KOPT-K1 (cell line): Measurements from ENCODE around the gene SP4.

Experiments
- H3K27ac ChIP-seq: fragments of 200-600 bp; sonication (generic); 2 replicates; pipeline ENCODE4 v1.5.1; 2016; ENCODE audit warnings: antibody characterized with exemption, mild to moderate bottlenecking, low read depth, low read length; ENCODE audit not compliant: poor library complexity, severe bottlenecking
- H3K36me3 ChIP-seq: fragments of 200-600 bp; sonication (generic); 2 replicates; pipeline ENCODE4 v1.5.1; 2017; ENCODE audit warnings: antibody characterized with exemption, mild to moderate bottlenecking, low read length, moderate library complexity; ENCODE audit not compliant: insufficient read depth
- H3K9me3 ChIP-seq: fragments of 200-600 bp; sonication (generic); 2 replicates; pipeline ENCODE4 v1.5.1; 2017; ENCODE audit warnings: antibody characterized with exemption, low read length, mild to moderate bottlenecking; ENCODE audit not compliant: insufficient read depth, poor library complexity, severe bottlenecking

Gene SP4

DNA sequence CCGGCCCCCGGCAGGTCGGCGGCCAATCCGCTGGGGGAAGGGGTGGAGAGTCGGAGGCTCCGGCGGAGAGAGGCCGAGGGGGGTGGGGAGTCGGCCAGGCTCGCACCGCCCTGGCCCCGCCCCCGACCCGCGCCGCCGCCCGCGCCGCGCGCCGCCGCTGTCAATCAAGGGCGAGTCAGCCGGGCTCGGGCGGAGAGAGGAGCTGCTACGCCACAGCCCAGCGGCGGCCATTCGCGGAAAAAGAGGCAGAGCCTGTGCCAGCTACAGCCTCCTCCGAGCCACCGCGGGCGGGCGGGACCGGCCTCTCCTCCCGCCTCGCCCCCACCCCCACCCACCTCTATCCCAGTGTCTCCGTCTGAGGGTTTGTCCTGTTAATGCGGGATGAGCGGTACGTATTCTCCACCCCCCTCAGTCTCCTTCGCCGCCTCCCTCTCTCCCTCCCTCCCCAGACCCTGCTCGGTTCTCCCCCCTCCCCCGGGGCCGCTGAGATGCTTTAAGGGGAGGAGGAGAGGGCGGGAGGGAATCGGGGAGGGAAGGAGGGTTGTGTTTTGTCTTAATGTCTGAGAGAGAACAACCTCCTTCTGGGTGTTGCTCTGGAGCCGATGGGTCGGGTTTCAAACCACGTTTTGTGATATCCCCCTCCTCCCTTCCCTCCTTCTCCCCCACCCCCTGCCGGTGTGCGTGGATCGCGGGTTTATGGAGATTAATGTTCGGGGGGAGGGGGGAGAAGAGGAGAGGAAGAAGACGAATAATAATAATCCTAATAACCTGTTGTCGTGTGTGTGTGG lies at the start of gene SP4:
Gene SP4, plus strand, starts transcription at position 213 of the 788 bp plus-strand sequence. Its CDS starts 169 bp downstream, at position 382.
- Histone ChIP-seq H3K27ac (peak within 1 kb of the TSS; percentile 96), H3K9me3 (no peaks in the 10 kb centered on the region), H3K36me3 (peaks cover 23% of the 10 kb centered on the region)

DNA sequence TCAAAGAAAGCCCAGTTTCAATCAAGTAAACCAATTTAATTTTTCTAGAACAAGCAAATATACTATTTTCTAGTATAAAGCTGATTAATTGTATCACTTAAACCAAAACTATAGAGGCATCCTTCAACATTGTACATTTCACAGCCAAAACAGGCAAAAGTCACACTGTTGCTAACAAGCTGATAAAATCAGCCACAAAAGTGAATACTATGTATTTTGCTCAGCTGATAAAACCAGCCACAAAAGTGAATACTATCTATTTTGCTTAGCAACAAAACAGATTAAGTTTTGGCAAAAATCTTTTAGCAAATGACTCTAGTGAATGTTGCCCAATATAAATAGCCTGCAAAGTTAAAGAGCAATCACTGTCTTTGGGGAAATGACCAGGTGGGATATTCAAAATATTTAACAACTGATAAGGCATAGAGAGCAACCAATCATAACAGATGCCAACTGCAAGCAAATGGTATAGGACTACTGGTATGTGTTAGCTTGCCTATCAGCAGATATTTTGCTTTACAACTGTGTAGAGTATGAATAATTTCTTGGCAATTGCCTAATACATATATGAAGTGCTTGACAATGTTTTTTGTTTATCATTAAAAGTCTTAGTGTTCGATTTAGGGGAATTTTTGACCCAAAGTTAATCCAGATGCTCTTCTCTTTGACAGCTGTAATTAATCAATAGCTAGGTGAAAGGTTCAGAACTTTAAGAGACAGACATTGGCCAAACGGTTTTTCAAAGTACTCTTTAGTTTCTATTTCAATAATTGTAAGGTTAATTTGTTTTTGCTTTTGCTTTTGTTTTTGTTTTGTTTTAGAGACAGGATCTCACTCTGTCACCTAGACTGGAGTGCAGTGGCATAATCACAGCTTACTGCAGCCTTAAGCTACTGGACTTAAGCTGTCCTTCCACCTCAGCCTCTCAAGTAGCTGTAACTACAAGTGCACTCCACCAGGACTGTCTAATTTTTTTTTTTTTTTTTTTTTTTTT lies 44.4 kb upstream of the SP4 start:
- Histone ChIP-seq H3K27ac (peak overlapping the region; percentile 23), H3K9me3 (no peaks in the 10 kb centered on the region)

DNA sequence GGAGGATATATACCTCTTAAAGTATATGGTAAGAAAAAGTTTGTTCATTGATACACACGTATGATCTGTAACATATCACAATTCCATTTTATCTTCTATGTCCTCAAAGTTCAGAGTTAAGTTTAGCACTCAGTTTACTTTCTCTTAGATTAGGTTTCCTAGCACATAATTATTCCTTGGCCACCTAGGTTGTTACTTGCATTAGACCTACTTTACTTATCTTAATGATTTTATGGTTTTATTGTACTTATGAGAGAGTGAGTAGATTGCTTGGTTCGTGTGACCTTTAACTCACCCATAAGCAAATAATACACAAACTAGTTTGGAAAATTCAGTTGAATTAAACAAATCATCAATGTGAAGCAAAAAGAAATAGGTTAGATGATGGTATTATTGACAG lies 33.9 kb upstream of the SP4 start:
- Histone ChIP-seq H3K36me3 (no peaks in the 10 kb centered on the region), H3K9me3 (no peaks in the 10 kb centered on the region), H3K27ac (no peak overlapping the region)

More for the DNA sequence above, 44.4 kb upstream of the SP4 start:
- no peaks in the 10 kb centered on the region for H3K36me3 ChIP-seq

DNA sequence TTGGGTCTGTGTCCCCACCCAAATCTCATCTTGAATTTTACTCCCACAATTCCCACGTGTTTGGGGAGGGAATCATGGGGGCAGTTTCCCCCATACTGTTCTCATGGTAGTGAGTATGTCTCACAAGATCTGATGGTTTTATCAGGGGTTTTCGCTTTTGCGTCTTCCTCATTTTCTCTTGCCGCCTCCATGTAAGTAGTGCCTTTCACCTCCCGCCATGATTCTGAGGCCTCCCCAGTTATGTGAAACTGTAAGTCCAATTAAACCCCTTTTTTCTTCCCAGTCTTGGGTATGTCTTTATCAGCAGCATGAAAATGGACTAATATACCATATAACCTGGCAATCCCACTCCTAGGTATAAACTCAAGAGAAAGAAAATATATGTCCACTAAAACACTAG lies 25.9 kb upstream of the SP4 start:
- H3K27ac ChIP-seq = no peak overlapping the region
- no peaks in the 10 kb centered on the region for H3K36me3 ChIP-seq
- H3K9me3 ChIP-seq = peaks cover 15% of the 10 kb centered on the region

DNA sequence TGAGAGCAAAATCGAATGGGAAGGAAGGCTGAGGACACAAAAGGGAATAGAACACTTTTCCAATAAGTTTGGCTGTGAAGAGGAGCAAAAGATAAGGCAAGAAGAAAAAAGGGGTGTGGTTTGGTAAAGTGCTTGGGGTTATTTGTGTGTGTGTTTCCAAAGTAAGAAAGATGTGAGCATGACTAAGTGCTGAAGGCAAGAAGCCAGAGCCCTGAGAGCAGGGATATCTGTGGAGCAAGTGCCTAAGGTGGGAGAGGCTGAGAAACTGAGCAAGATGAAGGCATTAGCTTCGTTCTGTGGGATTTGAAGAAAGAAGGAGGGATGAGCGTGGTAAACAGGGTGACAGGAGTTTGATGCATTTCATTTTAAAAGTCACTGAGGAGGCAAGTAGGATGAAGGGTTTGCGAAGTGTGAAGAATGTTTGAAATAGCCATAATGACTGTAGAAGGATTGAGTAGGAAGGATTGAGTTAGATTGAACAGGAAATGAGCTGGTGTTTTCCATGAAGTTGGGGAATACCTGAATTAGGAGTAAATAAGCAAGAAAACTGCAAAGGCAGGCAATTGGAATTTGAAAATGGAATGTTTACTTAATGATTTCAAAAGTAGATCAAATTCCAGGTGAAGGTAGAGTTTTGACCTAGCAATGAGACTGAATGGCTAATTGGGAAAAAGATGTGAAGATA lies 19.9 kb upstream of the SP4 start:
- no peaks in the 10 kb centered on the region for H3K9me3 ChIP-seq
- H3K27ac ChIP-seq = no peak overlapping the region
- H3K36me3 ChIP-seq = no peaks in the 10 kb centered on the region

DNA sequence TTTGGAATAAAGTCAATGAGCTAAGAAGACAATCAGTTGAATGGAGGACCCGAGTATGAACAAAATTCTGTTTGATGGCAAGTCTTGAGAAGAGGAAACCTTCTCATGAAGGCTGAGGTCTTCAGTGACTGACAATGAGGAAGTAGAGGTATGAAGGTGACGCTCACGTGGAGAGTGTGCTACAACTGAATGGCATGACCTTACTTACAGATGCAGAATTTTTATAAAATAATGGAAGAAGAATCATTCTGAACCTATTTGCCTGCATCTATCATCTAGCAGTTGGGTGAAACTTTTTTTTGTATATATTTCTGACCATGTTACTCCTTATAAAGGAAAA lies 19.4 kb upstream of the SP4 start:
- H3K9me3 ChIP-seq = no peaks in the 10 kb centered on the region
- no peak overlapping the region for H3K27ac ChIP-seq
- no peaks in the 10 kb centered on the region for H3K36me3 ChIP-seq

DNA sequence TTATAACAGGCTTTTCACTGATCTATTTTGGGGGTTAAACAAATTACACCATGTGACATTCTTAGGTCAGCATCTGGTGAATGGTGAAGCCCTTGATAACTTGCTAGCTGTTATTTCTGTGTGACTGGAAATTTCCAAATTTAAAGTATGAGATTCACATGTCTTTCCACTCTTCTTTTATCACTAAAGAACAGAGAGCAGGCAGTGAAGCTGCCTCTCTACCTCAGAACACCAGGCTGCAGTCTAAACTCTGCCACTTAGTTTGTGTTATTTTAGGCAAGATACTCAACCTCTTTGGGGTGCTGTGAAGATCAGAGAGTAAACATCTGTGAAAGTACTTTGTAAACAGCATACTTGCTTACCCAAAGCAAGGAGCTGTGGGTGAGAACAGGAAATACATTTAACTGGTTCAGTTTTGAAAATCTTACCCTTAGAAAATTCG lies 15.5 kb upstream of the SP4 start:
- Histone ChIP-seq H3K27ac (peak overlapping the region; percentile 63), H3K9me3 (no peaks in the 10 kb centered on the region), H3K36me3 (no peaks in the 10 kb centered on the region)

DNA sequence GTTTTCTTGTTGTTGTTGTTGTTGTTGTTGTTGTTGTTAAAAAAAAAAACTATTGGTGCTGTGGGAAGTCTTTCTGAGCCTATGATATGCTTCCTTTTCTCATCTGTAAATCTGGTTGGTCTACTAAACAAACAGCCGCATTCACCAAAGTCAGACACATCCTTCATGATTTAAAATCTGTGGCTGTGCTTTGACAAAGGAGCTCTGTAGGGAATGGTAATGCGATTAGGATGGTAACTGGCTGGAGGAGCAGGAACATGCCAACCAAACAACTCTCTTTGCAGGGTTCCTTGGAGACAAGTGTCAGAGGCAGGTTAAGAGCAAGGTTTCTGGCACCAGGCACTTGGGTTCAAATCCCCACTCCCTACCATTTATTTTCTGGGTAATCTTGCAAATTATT lies 14.9 kb upstream of the SP4 start:
- peak overlapping the region; percentile 63 for H3K27ac ChIP-seq
- no peaks in the 10 kb centered on the region for H3K9me3 ChIP-seq
- H3K36me3 ChIP-seq = no peaks in the 10 kb centered on the region

DNA sequence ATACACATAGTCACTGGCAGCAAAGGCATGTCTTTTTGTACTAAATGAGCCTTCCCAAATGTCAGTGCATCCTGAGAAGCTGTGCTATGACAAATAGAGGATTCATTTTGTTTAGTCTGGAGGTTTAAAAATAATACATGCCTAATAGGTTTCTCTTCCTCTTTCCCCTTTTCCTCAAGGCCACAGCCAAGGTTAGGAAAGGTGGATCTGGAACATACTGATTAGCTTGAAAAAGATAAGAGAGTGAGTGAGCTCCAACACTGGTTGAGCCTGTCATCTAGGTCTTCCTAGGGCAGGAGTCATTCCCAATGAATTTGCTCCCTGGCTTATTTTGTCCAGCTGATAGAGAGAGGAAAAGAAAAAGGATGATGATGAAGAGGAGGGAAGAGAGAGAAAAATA lies 14.4 kb upstream of the SP4 start:
- Histone ChIP-seq H3K36me3 (no peaks in the 10 kb centered on the region), H3K27ac (peak overlapping the region; percentile 63), H3K9me3 (no peaks in the 10 kb centered on the region)

DNA sequence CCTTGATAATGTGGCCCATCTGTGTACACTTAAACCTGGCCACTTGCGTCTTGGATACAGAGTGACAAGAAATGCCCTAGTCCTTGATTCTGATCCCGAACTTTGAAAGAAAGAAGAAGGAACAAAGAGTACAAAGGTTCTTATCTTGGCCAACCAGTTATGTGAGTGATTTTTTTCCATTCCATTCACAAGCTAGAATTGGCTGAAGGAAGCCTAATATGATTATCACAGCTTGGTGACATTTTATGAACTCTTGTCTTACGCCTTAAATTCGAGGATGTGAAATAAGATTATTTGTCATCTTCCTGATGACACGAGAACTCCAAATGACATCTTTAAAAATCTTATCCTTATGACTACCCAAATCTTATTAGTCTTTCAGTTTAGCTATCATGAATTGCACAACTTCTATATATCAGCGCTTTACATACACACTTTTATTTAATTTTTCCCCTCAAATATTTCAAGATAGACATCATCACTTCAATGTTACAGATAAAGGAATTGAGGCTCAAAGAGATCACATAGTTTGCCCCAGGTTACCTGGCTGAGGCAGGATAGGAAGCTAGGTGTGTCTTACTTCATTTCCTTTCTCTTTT lies 13.0 kb upstream of the SP4 start:
- Histone ChIP-seq H3K9me3 (no peaks in the 10 kb centered on the region), H3K36me3 (no peaks in the 10 kb centered on the region), H3K27ac (no peak overlapping the region)

DNA sequence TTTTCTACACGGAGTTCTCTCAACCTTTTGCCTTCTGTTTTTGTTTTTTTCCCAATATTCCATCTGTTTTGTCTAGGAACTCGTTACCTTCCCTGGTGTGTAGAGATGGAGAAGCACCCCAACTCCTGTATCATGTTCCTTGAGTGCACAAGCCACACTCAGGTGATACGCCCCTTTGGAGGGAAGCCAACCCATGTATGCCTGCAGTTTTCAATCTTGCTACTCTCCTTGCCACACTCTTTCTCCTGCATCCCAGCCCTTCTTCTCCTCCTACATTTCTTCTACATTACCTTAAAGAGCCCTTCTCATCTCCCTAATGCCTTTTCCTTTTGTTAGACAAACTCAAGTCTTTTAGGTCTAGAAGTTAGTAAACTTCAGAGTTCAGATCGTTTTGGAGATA lies 10.2 kb upstream of the SP4 start:
- Histone ChIP-seq H3K36me3 (no peaks in the 10 kb centered on the region), H3K27ac (no peak overlapping the region), H3K9me3 (no peaks in the 10 kb centered on the region)

DNA sequence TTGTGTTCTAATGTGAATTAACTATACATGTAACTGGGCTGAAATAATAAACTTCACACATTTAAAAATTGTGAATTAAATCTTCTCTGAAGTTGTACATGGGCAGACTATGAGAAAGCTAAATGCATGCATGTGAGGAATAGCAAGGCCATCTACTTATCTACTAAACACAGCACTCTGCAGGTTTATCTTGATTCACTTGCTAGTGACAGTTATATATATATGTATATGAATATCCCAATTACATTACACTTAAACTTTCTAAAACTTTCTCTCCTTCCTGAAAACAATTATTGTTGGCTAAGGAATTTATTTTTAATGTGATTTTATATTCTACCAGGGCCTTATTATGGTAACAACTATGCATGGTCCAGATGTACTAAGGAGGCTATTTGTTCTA lies 5.1 kb upstream of the SP4 start:
- H3K9me3 ChIP-seq = no peaks in the 10 kb centered on the region
- H3K36me3 ChIP-seq = no peaks in the 10 kb centered on the region
- H3K27ac ChIP-seq = no peak overlapping the region

DNA sequence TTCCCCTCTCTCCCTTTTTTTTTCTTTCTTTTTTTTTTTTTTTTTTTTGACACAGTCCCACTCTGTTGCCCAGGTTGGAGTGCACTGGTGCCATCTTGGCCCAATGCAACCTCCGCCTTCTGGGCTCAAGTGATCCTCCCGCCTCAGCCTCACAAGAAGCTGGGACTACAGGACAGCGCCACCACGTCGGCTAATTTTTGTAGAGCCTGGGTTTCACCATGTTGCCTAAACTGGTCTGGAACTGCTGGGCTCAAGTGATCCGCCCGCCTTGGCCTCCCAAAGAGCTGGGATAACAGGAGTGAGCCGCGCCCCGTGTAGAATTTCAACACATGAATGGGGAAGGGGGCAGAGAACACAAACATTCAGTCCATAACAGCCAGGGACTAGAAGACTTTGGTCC lies 2.6 kb upstream of the SP4 start:
- Histone ChIP-seq H3K27ac (no peak overlapping the region), H3K9me3 (no peaks in the 10 kb centered on the region), H3K36me3 (peaks cover 12% of the 10 kb centered on the region)

DNA sequence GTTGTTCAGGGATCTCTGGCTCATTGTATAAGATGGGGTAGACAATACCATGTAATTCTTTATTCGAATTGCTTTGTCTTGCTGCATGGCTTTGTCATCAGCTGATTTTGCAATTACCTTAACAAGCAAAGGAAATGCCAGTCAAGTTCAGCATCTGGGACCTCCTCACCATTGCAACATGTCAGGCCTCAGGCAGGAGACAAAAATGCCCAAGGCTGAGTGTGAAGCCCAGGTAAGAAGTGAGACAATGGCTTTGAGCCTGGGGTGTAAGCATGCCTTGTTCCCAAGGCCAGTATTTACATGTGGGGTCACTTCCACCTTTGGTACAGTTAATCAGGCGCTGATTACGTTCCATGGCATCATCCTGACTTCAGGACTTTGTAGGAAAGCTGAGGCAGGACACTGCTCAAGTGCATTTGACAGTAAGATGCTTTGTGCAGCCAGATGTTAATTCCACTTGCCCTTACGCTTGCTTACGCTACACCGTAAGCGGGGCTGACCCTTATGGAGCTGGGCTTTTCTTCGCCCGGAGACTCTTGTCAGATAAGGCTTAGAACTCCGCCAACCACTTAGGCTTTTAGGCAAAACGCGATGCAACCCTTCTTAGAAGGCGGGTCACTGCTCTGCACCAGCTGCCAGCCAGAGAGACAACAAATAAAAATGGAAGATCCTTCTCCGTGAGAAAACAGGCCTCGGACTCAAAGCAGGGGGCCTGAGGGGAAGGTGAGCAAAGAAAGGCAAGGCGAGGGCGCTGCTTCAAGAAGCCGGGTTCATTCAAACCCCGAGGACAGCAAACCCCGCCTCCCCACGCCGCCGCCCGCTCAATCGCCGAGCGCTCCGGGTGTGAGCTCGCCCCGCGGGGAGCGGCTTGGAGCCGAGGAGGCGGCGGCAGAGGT lies 1.3 kb upstream of the SP4 start:
- Histone ChIP-seq H3K27ac (peak overlapping the region; percentile 96), H3K36me3 (peaks cover 17% of the 10 kb centered on the region), H3K9me3 (no peaks in the 10 kb centered on the region)
